ENCODE results near the gene BACH2. TPM values are rescaled to one million over a fixed set of nuclear protein-coding genes. Genes with fewer than 3 reads are reported as not detected.
"Not testable (repeated sequence)": the region's sequence is repeated elsewhere in the genome, so short reads cannot be mapped to it uniquely, and the experiment has no call there.

Gene BACH2
- total RNA-seq, 2 experiments from 2014 or later: 157 to 170 TPM

- no peaks in the 10 kb centered on the region for H3K4me1 ChIP-seq (ENCODE audit: insufficient read depth, low read length)
- Mint-ChIP-seq H3K4me3 (no peak overlapping the region), H3K36me3 (ENCODE audit: low read depth) (peaks cover 57% of the 10 kb centered on the region), H3K27me3 (no peaks in the 10 kb centered on the region), H3K9me3 (no peaks in the 10 kb centered on the region), H3K4me1 (ENCODE audit: low read depth) (peaks cover 56% of the 10 kb centered on the region), H3K27ac (peak overlapping the region; percentile 12)
- ATAC-seq (ENCODE audit: poor library complexity) (no peak), DNase-seq (no peak)
- TF ChIP-seq CTCF (IDR thresholded peaks at IDR 0.05): no peak
- no peaks in the 10 kb centered on the region for H3K27me3 ChIP-seq (ENCODE audit: control insufficient read depth in 1 of 2, insufficient read depth in 2 of 2, low read length in 2 of 2)
- H3K4me3 ChIP-seq (ENCODE audit: low read length): no peak overlapping the region
- H3K27ac ChIP-seq (ENCODE audit: low read depth in 1 of 2, low read length in 2 of 2): no peak overlapping the region
- ChIA-PET CTCF (interaction anchor here (1.2 to 1.5 kb wide), 2 partner anchors 11 to 137 kb away, joined by 3 read pairs; no protein-coding TSS in a partner anchor), POLR2A (interaction anchor here (0.6 to 1.1 kb wide), 3 partner anchors 10 to 246 kb away, joined by 3 read pairs; no protein-coding TSS in a partner anchor)
- H3K36me3 ChIP-seq (ENCODE audit: insufficient read depth, low read length): peaks cover 2% of the 10 kb centered on the region
- intact Hi-C loops (cut with DNase I, micrococcal nuclease): no loop called here
- no peaks in the 10 kb centered on the region for H3K9me3 ChIP-seq (ENCODE audit: control insufficient read depth in 1 of 2, insufficient read depth in 1 of 2, low read length in 2 of 2)
Measured at GRCh38 chr6:90036963-90037362, 259.7 kb downstream of the BACH2 start.

GRCh38 chr6:90035047-90035723 lies 261.5 kb downstream of the BACH2 start:
- Histone ChIP-seq H3K27ac (ENCODE audit: low read depth in 1 of 2, low read length in 2 of 2) (no peak overlapping the region), H3K36me3 (ENCODE audit: insufficient read depth, low read length) (peaks cover 2% of the 10 kb centered on the region), H3K9me3 (ENCODE audit: control insufficient read depth in 1 of 2, insufficient read depth in 1 of 2, low read length in 2 of 2) (no peaks in the 10 kb centered on the region), H3K27me3 (ENCODE audit: control insufficient read depth in 1 of 2, insufficient read depth in 2 of 2, low read length in 2 of 2) (no peaks in the 10 kb centered on the region), H3K4me1 (ENCODE audit: insufficient read depth, low read length) (peaks cover under 1% of the 10 kb centered on the region), H3K4me3 (ENCODE audit: low read length) (no peak overlapping the region)
- ATAC-seq (ENCODE audit: poor library complexity) (no peak), DNase-seq (no peak)
- H3K9me3 Mint-ChIP-seq: no peaks in the 10 kb centered on the region
- no peak overlapping the region for H3K4me3 Mint-ChIP-seq
- ChIA-PET POLR2A (interaction anchor here (0.6 kb wide), 1 partner anchor 18 kb away, joined by 3 read pairs; no protein-coding TSS in a partner anchor), CTCF (no interaction called here)
- TF ChIP-seq CTCF (IDR thresholded peaks at IDR 0.05): no peak
- H3K27me3 Mint-ChIP-seq: no peaks in the 10 kb centered on the region
- H3K4me1 Mint-ChIP-seq (ENCODE audit: low read depth): peaks cover 59% of the 10 kb centered on the region
- H3K36me3 Mint-ChIP-seq (ENCODE audit: low read depth): peaks cover 51% of the 10 kb centered on the region
- H3K27ac Mint-ChIP-seq: peak overlapping the region; percentile 6
- intact Hi-C loops (cut with DNase I, micrococcal nuclease): no loop called here

GRCh38 chr6:90033746-90034271 lies 262.8 kb downstream of the BACH2 start:
- H3K27me3 Mint-ChIP-seq: no peaks in the 10 kb centered on the region
- no peaks in the 10 kb centered on the region for H3K9me3 Mint-ChIP-seq
- H3K36me3 ChIP-seq (ENCODE audit: insufficient read depth, low read length): peaks cover 5% of the 10 kb centered on the region
- intact Hi-C loops (cut with DNase I, micrococcal nuclease): no loop called here
- H3K27me3 ChIP-seq (ENCODE audit: control insufficient read depth in 1 of 2, insufficient read depth in 2 of 2, low read length in 2 of 2): no peaks in the 10 kb centered on the region
- no peak overlapping the region for H3K27ac ChIP-seq (ENCODE audit: low read depth in 1 of 2, low read length in 2 of 2)
- H3K9me3 ChIP-seq (ENCODE audit: control insufficient read depth in 1 of 2, insufficient read depth in 1 of 2, low read length in 2 of 2): no peaks in the 10 kb centered on the region
- ChIA-PET CTCF (no interaction called here), POLR2A (no interaction called here)
- ATAC-seq (ENCODE audit: poor library complexity) (no peak), DNase-seq (no peak)
- no peak for TF ChIP-seq CTCF (IDR thresholded peaks at IDR 0.05)
- H3K4me1 ChIP-seq (ENCODE audit: insufficient read depth, low read length): peaks cover 14% of the 10 kb centered on the region
- peak overlapping the region; percentile 9 for H3K4me3 Mint-ChIP-seq
- peaks cover 69% of the 10 kb centered on the region for H3K4me1 Mint-ChIP-seq (ENCODE audit: low read depth)
- H3K27ac Mint-ChIP-seq: peak overlapping the region; percentile 47
- H3K36me3 Mint-ChIP-seq (ENCODE audit: low read depth): peaks cover 44% of the 10 kb centered on the region
- H3K4me3 ChIP-seq (ENCODE audit: low read length): no peak overlapping the region

- CTCF ChIA-PET: not testable (repeated sequence)
Measured at GRCh38 chr6:90032489-90033212, 264.0 kb downstream of the BACH2 start.

More at GRCh38 chr6:90032489-90033212, 264.0 kb downstream of the BACH2 start:
- intact Hi-C loops (cut with DNase I, micrococcal nuclease); H3K9me3 Mint-ChIP-seq; H3K36me3 ChIP-seq (ENCODE audit: insufficient read depth, low read length); ATAC-seq (ENCODE audit: poor library complexity); H3K27me3 ChIP-seq (ENCODE audit: control insufficient read depth in 1 of 2, insufficient read depth in 2 of 2, low read length in 2 of 2); POLR2A ChIA-PET; H3K27ac ChIP-seq (ENCODE audit: low read depth in 1 of 2, low read length in 2 of 2); H3K4me3 Mint-ChIP-seq; H3K4me3 ChIP-seq (ENCODE audit: low read length); H3K9me3 ChIP-seq (ENCODE audit: control insufficient read depth in 1 of 2, insufficient read depth in 1 of 2, low read length in 2 of 2); DNase-seq; H3K27me3 Mint-ChIP-seq; H3K27ac Mint-ChIP-seq: not testable (repeated sequence)
- peaks cover 45% of the 10 kb centered on the region for H3K36me3 Mint-ChIP-seq (ENCODE audit: low read depth)
- peaks cover 20% of the 10 kb centered on the region for H3K4me1 ChIP-seq (ENCODE audit: insufficient read depth, low read length)
- H3K4me1 Mint-ChIP-seq (ENCODE audit: low read depth): peaks cover 70% of the 10 kb centered on the region
